PC-9 (cell line): Measurements from ENCODE around the gene CLEC3A. TPM values are rescaled to one million over a fixed set of nuclear protein-coding genes. Genes with fewer than 3 reads are reported as not detected.

Experiments
- BruUV-seq: library from RNA; stranded (reverse); fragments of 400-500 nt; replicated peaks from 2 replicates; lab custom pipeline; 2021; lab: Mats Ljungman, UMichigan
- CTCF ChIA-PET: fragments of 300-600 bp; sonication (Branson Sonifier 250); formaldehyde crosslinking; loops from one replicate; lab custom pipeline; 2022; ENCODE audit warnings: antibody characterized with exemption; lab: Charles Lee
- POLR2A ChIA-PET: fragments of 300-600 bp; sonication (Branson Sonifier 250); formaldehyde crosslinking; loops from one replicate; lab custom pipeline; 2022; ENCODE audit warnings: antibody characterized with exemption; ENCODE audit not compliant: unreplicated experiment; lab: Charles Lee
- DNase-seq, 2 experiments: peaks; one replicate each; pipeline versions ENCODE4 v3.0.0 to v3.0.0-alpha.2; 2015 to 2022; ENCODE audit warnings: mixed read lengths in 1 of 2
- H2AFZ ChIP-seq: fragments of 200-600 bp; sonication (generic); 2 replicates; pipeline ENCODE4 v1.8.1; 2017; ENCODE audit warnings: antibody characterized with exemption
- H3F3A ChIP-seq: fragments of 200-600 bp; sonication (generic); 2 replicates; pipeline ENCODE4 v1.8.1; 2017; ENCODE audit warnings: antibody characterized with exemption, mild to moderate bottlenecking, low read depth; ENCODE audit not compliant: insufficient read depth
- H3K27ac ChIP-seq: fragments of 200-600 bp; sonication (generic); 2 replicates; pipeline ENCODE4 v1.6.1; 2016; ENCODE audit warnings: mixed run types
- H3K27me3 ChIP-seq: fragments of 200-600 bp; sonication (generic); 2 replicates; pipeline ENCODE4 v1.6.1; 2016; ENCODE audit warnings: low read depth, mixed run types; ENCODE audit not compliant: insufficient read depth
- H3K36me3 ChIP-seq: fragments of 200-600 bp; sonication (generic); 2 replicates; pipeline ENCODE4 v1.6.1; 2016; ENCODE audit warnings: low read depth, mixed run types
- H3K4me1 ChIP-seq: fragments of 200-600 bp; sonication (generic); replicated peaks from 2 replicates; pipeline ENCODE4 v1.6.1; 2016; ENCODE audit warnings: mixed run types; ENCODE audit not compliant: insufficient read depth
- H3K4me2 ChIP-seq: fragments of 200-600 bp; sonication (generic); 2 replicates; pipeline ENCODE4 v1.6.1; 2017; ENCODE audit warnings: mixed run types
- H3K4me3 ChIP-seq: fragments of 200-600 bp; sonication (generic); 2 replicates; pipeline ENCODE4 v1.6.1; 2016; ENCODE audit warnings: mixed run types
- H3K79me2 ChIP-seq: fragments of 200-600 bp; sonication (generic); 2 replicates; pipeline ENCODE4 v1.6.1; 2017; ENCODE audit warnings: low read depth, mixed run types
- H3K9me2 ChIP-seq: fragments of 200-600 bp; sonication (generic); 2 replicates; pipeline ENCODE4 v1.8.1; 2017; ENCODE audit warnings: mild to moderate bottlenecking; ENCODE audit not compliant: insufficient read depth
- H3K9me3 ChIP-seq: fragments of 200-600 bp; sonication (generic); 2 replicates; pipeline ENCODE4 v1.8.1; 2016; ENCODE audit warnings: low read depth; ENCODE audit not compliant: insufficient read depth
- H4K20me1 ChIP-seq: fragments of 200-600 bp; sonication (generic); 2 replicates; pipeline ENCODE4 v1.8.1; 2017; ENCODE audit not compliant: insufficient read depth
- CTCF ChIP-seq: fragments of 200-600 bp; sonication (generic); conservative IDR thresholded peaks from 2 replicates; pipeline ENCODE4 v1.6.1; 2017; ENCODE audit warnings: mixed run types, antibody characterized with exemption, mild to moderate bottlenecking, moderate library complexity
- EZH2 ChIP-seq: fragments of 200-600 bp; sonication (generic); IDR thresholded peaks from 2 replicates; pipeline ENCODE4 v1.8.0; 2017; ENCODE audit warnings: antibody characterized with exemption, low read depth
- intact Hi-C: fragments of 100-400 bp; cut with micrococcal nuclease; formaldehyde crosslinking; loops from one replicate; pipeline ENCODE4 v1.10.0; 2022; ENCODE audit not compliant: unreplicated experiment
- total RNA-seq: library from RNA; stranded (reverse); gene quantifications from 2 replicates; pipeline ENCODE4 v1.2.3, GENCODE V29; 2021

The CLEC3A gene
- total RNA-seq, 1 experiment from 2014 or later: not detected

DNA sequence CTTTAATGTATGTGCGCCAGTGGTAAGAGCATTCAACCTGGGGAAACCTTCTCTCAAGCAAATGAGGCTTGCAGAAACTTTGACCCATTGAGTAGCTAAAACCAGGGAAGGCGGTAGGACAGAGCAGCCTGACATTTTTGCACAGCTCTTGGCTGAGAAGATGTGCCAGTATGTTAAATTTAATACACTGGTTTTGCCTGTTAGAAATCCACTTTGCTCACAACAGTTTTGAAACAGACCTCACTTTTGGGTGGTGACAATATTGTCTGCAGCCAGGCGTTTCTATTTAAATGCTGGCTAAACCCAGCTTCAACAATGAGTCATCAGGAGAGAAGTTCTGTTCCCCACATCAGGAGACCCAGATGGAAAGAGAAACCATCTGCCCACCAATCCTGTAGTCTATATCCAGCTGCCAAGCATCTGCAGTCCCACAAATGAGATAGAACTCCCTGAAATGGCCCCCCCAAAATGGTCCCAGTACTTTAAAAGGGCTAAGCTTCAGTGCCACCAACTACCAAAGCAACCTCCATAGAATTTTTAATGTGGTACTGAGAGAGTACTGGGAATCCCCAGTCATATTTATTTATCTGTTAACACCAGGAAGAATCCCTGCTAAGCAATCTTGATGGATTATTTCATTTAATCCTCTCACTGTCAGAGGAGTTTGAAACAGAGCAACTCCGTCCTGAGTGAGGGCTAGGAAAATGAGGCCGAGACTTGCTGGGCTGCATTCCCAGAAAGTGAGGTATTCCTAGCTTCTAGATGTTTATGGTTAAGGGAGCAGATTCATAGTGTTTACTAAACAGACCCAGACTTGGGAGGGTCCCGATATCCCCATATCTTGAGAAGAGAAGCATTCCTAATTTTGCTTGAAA, 29.0 kb upstream of the CLEC3A start:
- Histone ChIP-seq H2AFZ (no peak overlapping the region), H3K27ac (no peak overlapping the region), H4K20me1 (no peaks in the 10 kb centered on the region), H3K4me2 (no peak overlapping the region), H3K4me1 (no peaks in the 10 kb centered on the region), H3K9me2 (no peaks in the 10 kb centered on the region), H3K9me3 (no peaks in the 10 kb centered on the region; the same call in 1 of the 2 replicates), H3K4me3 (no peak overlapping the region), H3K36me3 (no peaks in the 10 kb centered on the region), H3F3A (no peaks in the 10 kb centered on the region), H3K27me3 (0 out of 2 replicates have a peak, but pooled peaks cover 7% of the 10 kb centered on the region), H3K79me2 (no peaks in the 10 kb centered on the region)
- no TSS peak for BruUV-seq
- DNase-seq: no peak
- ChIA-PET CTCF (no interaction called here), POLR2A (no interaction called here)
- intact Hi-C loops: no loop called here
- TF ChIP-seq EZH2 (no peak), CTCF (no peak)

DNA sequence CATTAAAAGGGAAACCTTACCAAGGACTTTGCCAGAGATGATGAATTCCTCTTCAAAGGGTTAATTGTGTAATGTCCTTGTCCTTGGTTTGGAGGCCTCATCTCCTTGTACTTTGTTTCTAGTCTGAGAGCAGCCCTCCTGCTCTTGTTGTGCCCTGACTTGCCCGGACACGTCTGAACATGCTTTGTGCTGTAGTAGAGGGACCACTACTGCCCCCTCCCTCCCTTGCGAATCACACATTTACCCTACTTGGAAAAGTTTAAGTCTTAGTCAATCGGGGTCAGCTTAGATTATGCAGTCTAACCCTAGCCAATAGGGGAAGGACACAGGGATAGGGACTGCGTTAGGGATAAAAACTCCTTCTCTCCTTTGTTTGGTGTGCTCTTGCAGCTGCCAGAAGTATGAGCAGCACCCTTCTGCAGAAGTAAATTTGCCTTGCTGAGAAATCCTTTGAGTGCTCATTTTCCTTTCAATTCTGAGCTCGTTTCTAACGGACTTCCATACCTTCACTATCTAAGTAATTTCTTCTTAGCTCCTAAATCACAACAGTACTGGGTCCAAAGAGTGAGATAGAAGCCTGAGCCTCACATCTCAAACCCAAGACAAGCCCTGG, 26.4 kb upstream of the CLEC3A start:
- Histone ChIP-seq H3K79me2 (no peaks in the 10 kb centered on the region), H4K20me1 (no peaks in the 10 kb centered on the region), H2AFZ (no peak overlapping the region), H3K27me3 (0 out of 2 replicates have a peak, but pooled peaks cover 5% of the 10 kb centered on the region), H3K27ac (no peak overlapping the region), H3K36me3 (no peaks in the 10 kb centered on the region), H3K4me1 (no peaks in the 10 kb centered on the region), H3K9me2 (no peaks in the 10 kb centered on the region), H3K4me2 (no peak overlapping the region), H3F3A (no peaks in the 10 kb centered on the region), H3K9me3 (no peaks in the 10 kb centered on the region; the same call in 1 of the 2 replicates), H3K4me3 (no peak overlapping the region)
- TF ChIP-seq EZH2: no peak
- TF ChIP-seq CTCF: no peak
- ChIA-PET POLR2A (no interaction called here), CTCF (no interaction called here)
- intact Hi-C loops: no loop called here
- DNase-seq: no peak
- BruUV-seq: no TSS peak

- Histone ChIP-seq H3K4me2 (no peak overlapping the region), H2AFZ (no peak overlapping the region), H3K9me3 (no peaks in the 10 kb centered on the region; the same call in 1 of the 2 replicates), H3K4me3 (no peak overlapping the region), H3K27me3 (no peaks in the 10 kb centered on the region), H3K9me2 (no peaks in the 10 kb centered on the region), H3F3A (no peaks in the 10 kb centered on the region), H3K27ac (no peak overlapping the region), H4K20me1 (no peaks in the 10 kb centered on the region), H3K4me1 (no peaks in the 10 kb centered on the region), H3K36me3 (no peaks in the 10 kb centered on the region), H3K79me2 (no peaks in the 10 kb centered on the region)
- DNase-seq: no peak
- BruUV-seq: no TSS peak
- ChIA-PET CTCF (no interaction called here), POLR2A (no interaction called here)
- TF ChIP-seq EZH2 (no peak), CTCF (no peak)
- intact Hi-C loops: no loop called here
Observed at GRCh38 chr16:77998350-77999023, 23.9 kb upstream of the CLEC3A start.
